Osteoblast (primary cell): ENCODE data around the gene DISC1. TPM values are rescaled to one million over a fixed set of nuclear protein-coding genes. Genes with fewer than 3 reads are reported as not detected.
A peak's percentile ranks its signal among the peaks of the same experiment; 100 is the strongest.

Experiments
- DNase-seq: peaks from one replicate; pipeline ENCODE4 v3.0.0; 2011; ENCODE audit warnings: low spot score, mixed read lengths; ENCODE audit not compliant: insufficient read length; ENCODE audit errors: missing footprints
- H2AFZ ChIP-seq: 2 replicates; pipeline ENCODE4 v1.6.0; 2011; ENCODE audit warnings: mild to moderate bottlenecking, low read length
- H3K27ac ChIP-seq: 2 replicates; pipeline ENCODE4 v1.5.1; 2011; ENCODE audit warnings: mild to moderate bottlenecking, low read depth, low read length, moderate library complexity
- H3K27me3 ChIP-seq: 2 replicates; pipeline ENCODE4 v1.6.0; 2012; ENCODE audit warnings: mild to moderate bottlenecking, control low read depth, inconsistent platforms, low read length, moderate library complexity; ENCODE audit not compliant: insufficient read depth
- H3K36me3 ChIP-seq: 2 replicates; pipeline ENCODE4 v1.5.1; 2011; ENCODE audit warnings: mild to moderate bottlenecking, low read length, control low read depth, moderate library complexity; ENCODE audit not compliant: insufficient read depth
- H3K4me1 ChIP-seq: 2 replicates; pipeline ENCODE4 v1.5.1; 2011; ENCODE audit warnings: mild to moderate bottlenecking, low read length, control low read depth, moderate library complexity; ENCODE audit not compliant: insufficient read depth
- H3K4me2 ChIP-seq: 2 replicates; pipeline ENCODE4 v1.6.0; 2011; ENCODE audit warnings: mild to moderate bottlenecking, low read length; ENCODE audit not compliant: insufficient read depth
- H3K4me3 ChIP-seq: fragments of 200-600 bp; sonication (generic); 3 replicates; pipeline ENCODE4 v1.5.1; 2012; ENCODE audit warnings: mild to moderate bottlenecking, low read length, inconsistent platforms; ENCODE audit not compliant: insufficient read depth
- H3K79me2 ChIP-seq: 2 replicates; pipeline ENCODE4 v1.6.0; 2012; ENCODE audit warnings: mild to moderate bottlenecking, low read length, control low read depth, inconsistent platforms; ENCODE audit not compliant: insufficient read depth
- H3K9me3 ChIP-seq: 2 replicates; pipeline ENCODE4 v1.5.1; 2011; ENCODE audit warnings: low read depth, low read length, control low read depth
- H4K20me1 ChIP-seq: 2 replicates; pipeline ENCODE4 v1.6.0; 2012; ENCODE audit warnings: mild to moderate bottlenecking, low read length, control low read depth; ENCODE audit not compliant: insufficient read depth
- CTCF ChIP-seq: IDR thresholded peaks from 2 replicates; pipeline ENCODE4 v1.5.1; 2011; ENCODE audit warnings: mild to moderate bottlenecking, low read depth, low read length, moderate library complexity; ENCODE audit errors: extremely low read depth
- total RNA-seq: library from RNA; depleted of rRNA; stranded (reverse); fragments of >200 nt; gene quantifications from 2 replicates; pipeline ENCODE4 v1.2.3, GENCODE V29; 2012

The DISC1 gene
- total RNA-seq, 1 donor: 11.9 TPM

GRCh38 chr1:231950331-231951128 is 323.9 kb downstream of the DISC1 start:
- Histone ChIP-seq H4K20me1 (no peaks in the 10 kb centered on the region), H3K4me1 (peaks cover 9% of the 10 kb centered on the region), H3K4me2 (no peak overlapping the region), H3K27ac (no peak overlapping the region), H2AFZ (no peak overlapping the region), H3K36me3 (no peaks in the 10 kb centered on the region), H3K4me3 (no peak overlapping the region), H3K27me3 (no peaks in the 10 kb centered on the region), H3K9me3 (no peaks in the 10 kb centered on the region), H3K79me2 (no peaks in the 10 kb centered on the region)
- TF ChIP-seq CTCF: no peak
- DNase-seq: no peak

- no peak for TF ChIP-seq CTCF
- Histone ChIP-seq H4K20me1 (no peaks in the 10 kb centered on the region), H3K27me3 (no peaks in the 10 kb centered on the region), H3K27ac (peak overlapping the region; percentile 35), H3K9me3 (no peaks in the 10 kb centered on the region), H2AFZ (no peak overlapping the region), H3K4me2 (peak overlapping the region; percentile 6), H3K4me1 (peaks cover 9% of the 10 kb centered on the region), H3K79me2 (no peaks in the 10 kb centered on the region), H3K4me3 (no peak overlapping the region), H3K36me3 (no peaks in the 10 kb centered on the region)
- peak; percentile 47 for DNase-seq
These were observed 324.8 kb downstream of the DISC1 start for GRCh38 chr1:231951374-231951773.

- TF ChIP-seq CTCF: no peak
- Histone ChIP-seq H4K20me1 (no peaks in the 10 kb centered on the region), H3K4me3 (no peak overlapping the region), H3K4me1 (peaks cover 9% of the 10 kb centered on the region), H2AFZ (no peak overlapping the region), H3K27ac (no peak overlapping the region), H3K36me3 (no peaks in the 10 kb centered on the region), H3K9me3 (no peaks in the 10 kb centered on the region), H3K79me2 (no peaks in the 10 kb centered on the region), H3K27me3 (no peaks in the 10 kb centered on the region), H3K4me2 (no peak overlapping the region)
- peak; percentile 54 for DNase-seq
These were observed 325.6 kb downstream of the DISC1 start for GRCh38 chr1:231952154-231952553.

- Histone ChIP-seq H4K20me1 (no peaks in the 10 kb centered on the region), H3K9me3 (no peaks in the 10 kb centered on the region), H3K4me3 (no peak overlapping the region), H3K79me2 (no peaks in the 10 kb centered on the region), H2AFZ (no peak overlapping the region), H3K4me1 (peaks cover 9% of the 10 kb centered on the region), H3K4me2 (no peak overlapping the region), H3K36me3 (no peaks in the 10 kb centered on the region), H3K27me3 (no peaks in the 10 kb centered on the region), H3K27ac (no peak overlapping the region)
- no peak for TF ChIP-seq CTCF
- no peak for DNase-seq
These were observed 327.1 kb downstream of the DISC1 start for GRCh38 chr1:231953660-231954059.
